AG04450 (cell line): Measurements from ENCODE around the gene KIAA0040. TPM values are rescaled to one million over a fixed set of nuclear protein-coding genes. Genes with fewer than 3 reads are reported as not detected.

Experiments
- CTCF ChIA-PET: fragments of 300-600, 350-600 bp; formaldehyde crosslinking; extraction: SDS; loops from one replicate; lab custom pipeline; 2022; ENCODE audit warnings: antibody characterized with exemption, inconsistent platforms; lab: Charles Lee
- POLR2A ChIA-PET: fragments of 350-600 bp; formaldehyde crosslinking; extraction: SDS; loops from one replicate; lab custom pipeline; 2021; ENCODE audit warnings: antibody characterized with exemption, inconsistent platforms; lab: Yijun Ruan, JAX
- DNase-seq: peaks from one replicate; pipeline ENCODE4 v3.0.0-alpha.2; 2011; ENCODE audit warnings: low read depth, low spot score
- H3K27ac ChIP-seq: one replicate; pipeline ENCODE4 v1.5.1; 2012; ENCODE audit warnings: low read depth, low read length, control low read depth
- H3K27me3 ChIP-seq: one replicate; pipeline ENCODE4 v1.6.0; 2012; ENCODE audit warnings: low read length; ENCODE audit not compliant: control insufficient read depth, insufficient read depth
- H3K4me3 ChIP-seq: 2 replicates; pipeline ENCODE4 v1.5.1; 2011; ENCODE audit warnings: mild to moderate bottlenecking, low read depth, low read length, control low read depth
- H3K9me3 ChIP-seq: 2 replicates; pipeline ENCODE4 v1.5.1; 2012; ENCODE audit warnings: low read length; ENCODE audit not compliant: control insufficient read depth, insufficient read depth
- polyA minus RNA-seq: library from RNA; depleted of rRNA, polyadenylated mRNA; stranded (reverse); fragments of >200 nt; gene quantifications from 2 replicates; pipeline ENCODE4 v1.2.3, GENCODE V29; 2011; rRNA and poly(A)+ RNA removed
- polyA plus RNA-seq: library from polyadenylated mRNA; depleted of rRNA; stranded (reverse); fragments of >200 nt; gene quantifications from 2 replicates; pipeline ENCODE4 v1.2.3, GENCODE V29; 2011; rRNA removed
- TF ChIP-seq, protein P1 (sequence below): IDR thresholded peaks from 2 replicates; pipeline ENCODE4 v1.5.1; 2011; ENCODE audit warnings: low read depth, low read length, control low read depth, inconsistent platforms

KIAA0040 gene
- not detected in 2 replicates for polyA plus RNA-seq
- not detected in 2 replicates for polyA minus RNA-seq

DNA sequence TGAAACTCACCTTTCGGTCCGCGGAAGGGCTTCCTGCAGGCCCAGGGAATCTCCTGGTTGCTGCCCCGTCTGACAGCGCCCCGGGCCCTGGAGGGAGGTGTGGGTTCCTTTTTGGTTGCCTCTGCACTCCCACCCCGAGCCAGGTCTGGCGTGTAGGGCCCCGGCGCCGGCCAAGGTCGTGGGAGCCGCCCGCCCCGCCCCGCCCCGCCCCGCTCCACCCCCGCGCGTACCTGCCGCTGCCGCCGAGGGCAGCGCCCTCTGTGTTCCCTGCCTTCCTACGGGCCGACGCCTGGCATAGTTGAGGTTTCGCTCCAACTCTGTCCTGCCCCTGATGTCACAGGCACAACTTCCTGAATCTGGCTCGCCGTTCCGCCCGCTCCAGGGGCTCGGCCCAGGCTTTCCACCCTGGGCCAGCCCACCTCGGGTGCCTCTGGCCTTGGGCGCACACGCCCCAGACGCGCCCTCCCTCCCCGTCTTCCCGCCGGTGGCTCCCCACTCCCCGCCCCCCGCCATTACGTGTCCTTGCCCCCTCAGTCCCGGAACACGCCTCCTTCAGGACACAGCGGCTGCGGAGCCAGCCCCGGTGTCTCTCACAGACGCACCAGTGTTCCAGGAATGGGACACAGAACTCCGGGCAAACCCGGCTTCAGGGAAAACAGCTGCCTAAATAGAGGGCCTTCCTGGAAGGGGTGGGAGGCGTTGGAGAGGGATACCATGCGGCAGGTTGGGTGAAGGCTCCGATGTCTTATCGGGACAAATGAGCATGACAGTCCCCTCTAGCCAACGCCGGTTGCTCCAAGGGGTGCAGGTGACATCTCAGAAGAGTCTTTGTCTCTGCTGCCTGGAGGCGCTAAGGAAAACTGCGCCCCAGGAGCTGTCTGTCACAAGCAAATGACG is at the start of gene KIAA0040:
TSS of gene KIAA0040 (minus strand) at position 147 of the 897 bp plus-strand sequence. CDS start 31,763 bp downstream, outside the sequence.
- TF ChIP-seq, protein P1, sequence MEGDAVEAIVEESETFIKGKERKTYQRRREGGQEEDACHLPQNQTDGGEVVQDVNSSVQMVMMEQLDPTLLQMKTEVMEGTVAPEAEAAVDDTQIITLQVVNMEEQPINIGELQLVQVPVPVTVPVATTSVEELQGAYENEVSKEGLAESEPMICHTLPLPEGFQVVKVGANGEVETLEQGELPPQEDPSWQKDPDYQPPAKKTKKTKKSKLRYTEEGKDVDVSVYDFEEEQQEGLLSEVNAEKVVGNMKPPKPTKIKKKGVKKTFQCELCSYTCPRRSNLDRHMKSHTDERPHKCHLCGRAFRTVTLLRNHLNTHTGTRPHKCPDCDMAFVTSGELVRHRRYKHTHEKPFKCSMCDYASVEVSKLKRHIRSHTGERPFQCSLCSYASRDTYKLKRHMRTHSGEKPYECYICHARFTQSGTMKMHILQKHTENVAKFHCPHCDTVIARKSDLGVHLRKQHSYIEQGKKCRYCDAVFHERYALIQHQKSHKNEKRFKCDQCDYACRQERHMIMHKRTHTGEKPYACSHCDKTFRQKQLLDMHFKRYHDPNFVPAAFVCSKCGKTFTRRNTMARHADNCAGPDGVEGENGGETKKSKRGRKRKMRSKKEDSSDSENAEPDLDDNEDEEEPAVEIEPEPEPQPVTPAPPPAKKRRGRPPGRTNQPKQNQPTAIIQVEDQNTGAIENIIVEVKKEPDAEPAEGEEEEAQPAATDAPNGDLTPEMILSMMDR: no peak
- Histone ChIP-seq H3K4me3 (peak within 1 kb of the TSS; percentile 53), H3K27ac (no peak within 1 kb of the TSS), H3K9me3 (no peaks in the 10 kb centered on the region; the same call in 1 of the 2 replicates), H3K27me3 (peaks cover 11% of the 10 kb centered on the region)
- CTCF ChIA-PET: interaction anchor here (1.2 kb wide), 1 partner anchor 68 kb away, joined by 3 read pairs; no protein-coding TSS in a partner anchor
- POLR2A ChIA-PET: no interaction called here
- no peak for DNase-seq

DNA sequence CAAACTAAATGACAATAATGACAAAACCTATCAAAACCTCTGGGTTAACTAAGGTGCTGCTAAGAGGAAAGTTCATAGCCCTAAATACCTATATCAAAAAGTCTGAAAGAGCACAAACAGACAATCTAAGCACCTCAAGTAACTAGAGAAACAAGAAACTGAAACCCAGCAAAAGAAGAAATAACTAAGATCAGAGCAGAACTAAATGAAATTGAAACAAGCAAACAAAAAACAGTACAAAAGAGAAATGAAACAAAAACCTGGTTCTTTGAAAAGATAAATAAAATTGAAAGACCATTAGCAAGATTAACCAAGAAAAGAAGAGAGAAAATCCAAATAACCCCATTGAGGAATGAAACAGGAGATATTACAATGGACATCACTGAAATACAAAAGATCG is 44.8 kb upstream of the KIAA0040 start:
- POLR2A ChIA-PET: no interaction called here
- CTCF ChIA-PET: no interaction called here
- Histone ChIP-seq H3K9me3 (no peaks in the 10 kb centered on the region), H3K4me3 (no peak overlapping the region), H3K27me3 (no peaks in the 10 kb centered on the region), H3K27ac (no peak overlapping the region)
- no peak for DNase-seq
- TF ChIP-seq, protein P1: no peak

DNA sequence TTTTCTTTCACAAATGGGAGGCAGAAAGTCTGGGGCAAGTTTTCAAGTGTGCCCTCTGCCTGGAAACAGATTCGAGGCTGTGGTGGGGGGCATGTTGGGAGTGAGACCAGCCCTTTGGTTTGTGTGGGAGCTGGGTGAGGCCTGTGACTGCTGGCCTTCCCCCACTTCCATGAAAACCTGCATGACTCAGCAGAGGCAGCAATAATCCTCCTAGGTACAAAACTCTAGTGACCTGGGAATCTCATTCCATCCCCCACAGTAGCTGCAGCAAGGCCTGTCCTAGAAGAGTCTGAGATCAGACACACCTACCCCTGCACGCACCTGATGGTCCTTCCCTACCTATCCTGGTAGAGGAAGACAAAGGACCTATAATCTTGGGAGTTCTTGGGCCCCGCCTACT is 42.1 kb upstream of the KIAA0040 start:
- Histone ChIP-seq H3K27me3 (no peaks in the 10 kb centered on the region), H3K9me3 (no peaks in the 10 kb centered on the region), H3K27ac (no peak overlapping the region), H3K4me3 (no peak overlapping the region)
- no peak for DNase-seq
- POLR2A ChIA-PET: no interaction called here
- TF ChIP-seq, protein P1: no peak
- CTCF ChIA-PET: no interaction called here

DNA sequence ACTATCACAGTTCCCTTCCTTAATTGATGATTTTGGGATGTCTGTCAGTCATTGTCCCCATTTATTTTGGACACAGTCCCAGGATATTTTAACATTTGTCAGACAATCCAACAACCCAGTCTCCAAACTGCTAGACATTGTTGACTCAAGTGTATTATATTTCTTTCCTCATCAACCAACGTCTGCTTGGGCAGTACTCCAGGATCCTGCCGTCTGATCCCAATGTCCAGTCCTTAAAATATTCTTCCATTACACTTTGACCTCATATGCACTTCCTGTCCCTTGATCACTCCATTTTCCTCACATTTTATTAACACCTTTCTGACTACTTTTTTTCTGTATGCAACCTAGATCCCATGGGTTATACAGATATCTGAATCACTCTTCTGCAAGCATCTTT is 39.8 kb upstream of the KIAA0040 start:
- TF ChIP-seq, protein P1: no peak
- H3K9me3 ChIP-seq: no peaks in the 10 kb centered on the region
- CTCF ChIA-PET: no interaction called here
- H3K4me3 ChIP-seq: no peak overlapping the region
- no peaks in the 10 kb centered on the region for H3K27me3 ChIP-seq
- DNase-seq: no peak
- H3K27ac ChIP-seq: no peak overlapping the region
- POLR2A ChIA-PET: no interaction called here

DNA sequence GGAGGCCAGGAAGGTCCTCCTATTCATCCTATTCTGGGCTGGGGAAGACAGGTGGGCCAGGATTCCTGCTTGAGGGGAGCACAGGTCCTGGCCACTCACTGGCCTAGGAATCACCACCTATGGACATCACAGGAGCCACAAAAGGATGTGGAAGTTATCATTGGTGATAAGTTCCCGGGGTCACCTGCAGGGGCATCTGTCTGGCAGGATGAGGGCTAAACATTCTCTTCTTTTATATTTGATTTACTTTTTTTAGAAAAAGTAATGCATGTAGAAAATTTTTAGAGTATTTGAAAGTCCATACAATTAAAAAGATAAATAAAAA is 33.2 kb upstream of the KIAA0040 start:
- Histone ChIP-seq H3K4me3 (no peak overlapping the region), H3K27ac (no peak overlapping the region), H3K9me3 (no peaks in the 10 kb centered on the region), H3K27me3 (no peaks in the 10 kb centered on the region)
- POLR2A ChIA-PET: no interaction called here
- CTCF ChIA-PET: no interaction called here
- TF ChIP-seq, protein P1: no peak
- DNase-seq: no peak
